Activated CD4-positive, CD25-positive, alpha-beta regulatory T cell (primary cell): Measurements from ENCODE around the gene CD8B2.
"Not testable (repeated sequence)": the region's sequence is repeated elsewhere in the genome, so short reads cannot be mapped to it uniquely, and the experiment has no call there.

Source experiments
- DNase-seq, 4 experiments: peaks; one replicate each; lab custom pipeline; 2025; lab: John Stamatoyannopoulos, UW

Gene CD8B2

DNA sequence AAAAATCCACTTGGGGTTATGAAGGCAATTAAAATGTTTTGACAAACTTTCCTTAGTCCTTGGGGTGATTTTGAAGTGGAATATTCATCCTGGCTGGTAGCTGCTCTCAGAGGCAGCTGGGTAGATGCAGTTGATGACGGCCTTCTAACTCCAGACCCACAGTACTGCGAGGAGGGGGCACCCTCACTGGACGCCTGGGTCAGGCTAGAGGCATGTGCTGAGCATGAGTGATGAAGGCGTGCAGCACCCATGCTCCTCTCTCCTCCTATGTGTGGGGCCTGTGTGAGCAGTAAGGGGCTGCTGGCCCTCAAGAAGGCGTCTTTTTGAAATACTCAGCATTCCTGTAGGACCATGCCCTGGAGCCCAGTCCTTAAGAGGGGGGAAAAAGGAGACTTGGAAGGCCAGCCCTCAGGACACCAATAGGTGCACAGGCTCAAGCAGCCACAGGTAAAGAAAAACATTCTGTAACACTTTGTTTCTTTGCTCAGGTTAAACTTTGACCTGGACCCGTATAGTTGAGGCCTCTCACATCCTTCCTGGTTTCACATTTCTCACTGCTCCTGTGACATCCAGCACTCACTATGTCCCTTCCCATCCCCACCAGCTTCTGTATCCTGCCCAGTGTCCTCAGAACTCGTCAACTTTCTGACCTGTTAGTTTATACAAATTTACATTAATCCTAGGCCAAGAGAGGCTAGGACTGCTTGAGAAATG, 64.4 kb downstream of the CD8B2 start:
- DNase-seq = no peak

DNA sequence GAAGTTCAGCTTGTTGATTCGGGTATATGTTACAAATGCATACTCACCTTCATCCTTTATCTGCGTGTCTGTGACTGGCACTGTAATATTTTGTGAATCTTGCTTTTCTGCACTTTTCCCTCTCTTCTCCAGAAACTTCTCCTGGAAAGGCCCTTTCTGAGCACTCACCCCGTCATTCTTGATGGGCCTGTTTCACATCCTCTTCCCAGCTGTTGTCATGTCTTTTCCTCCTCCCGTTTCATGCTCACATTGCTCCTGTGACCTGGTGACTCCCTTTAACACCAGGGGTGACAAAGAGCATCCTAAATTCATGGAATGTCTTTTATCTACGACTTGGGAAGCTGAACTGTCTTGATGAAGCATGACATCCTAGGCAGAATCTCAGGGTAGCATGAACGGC, 65.8 kb downstream of the CD8B2 start:
- DNase-seq = no peak

DNA sequence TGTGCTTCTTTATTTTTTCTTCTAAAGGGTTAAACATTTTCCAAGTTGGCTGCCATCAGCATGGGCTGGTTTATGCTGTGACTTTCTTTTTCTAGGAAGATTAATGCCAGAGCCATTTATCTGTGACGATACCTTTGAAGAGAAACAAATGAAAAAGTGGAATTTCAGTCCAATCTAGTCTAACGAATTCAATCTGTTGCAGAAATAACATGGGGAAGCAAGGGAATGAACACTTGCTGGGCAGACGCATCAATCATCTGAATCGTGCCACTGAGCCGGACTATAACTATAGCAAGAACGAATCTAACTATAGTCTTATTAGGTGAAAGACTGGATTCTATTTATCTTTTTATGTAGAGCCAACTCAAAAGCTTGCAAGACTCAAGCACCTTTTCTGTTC, 66.2 kb downstream of the CD8B2 start:
- no peak for DNase-seq

DNA sequence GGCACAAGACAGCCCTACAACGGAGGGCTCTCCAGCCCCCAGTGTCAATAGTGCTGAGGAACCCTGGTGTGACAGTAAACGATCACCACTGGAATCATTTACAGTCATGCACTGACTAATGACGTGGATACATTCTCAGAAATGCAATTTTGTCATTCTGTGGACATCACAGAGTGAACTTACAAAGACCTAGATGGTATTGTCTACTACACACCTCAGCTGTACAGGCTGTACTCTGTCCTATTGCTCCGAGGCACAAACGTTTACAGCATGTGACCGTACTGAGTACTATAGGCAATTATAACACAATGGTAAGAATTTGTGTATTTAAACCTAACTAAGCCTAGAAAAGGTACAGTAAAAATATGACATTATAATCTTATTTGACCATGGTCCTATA, 67.2 kb downstream of the CD8B2 start:
- DNase-seq = no peak

DNA sequence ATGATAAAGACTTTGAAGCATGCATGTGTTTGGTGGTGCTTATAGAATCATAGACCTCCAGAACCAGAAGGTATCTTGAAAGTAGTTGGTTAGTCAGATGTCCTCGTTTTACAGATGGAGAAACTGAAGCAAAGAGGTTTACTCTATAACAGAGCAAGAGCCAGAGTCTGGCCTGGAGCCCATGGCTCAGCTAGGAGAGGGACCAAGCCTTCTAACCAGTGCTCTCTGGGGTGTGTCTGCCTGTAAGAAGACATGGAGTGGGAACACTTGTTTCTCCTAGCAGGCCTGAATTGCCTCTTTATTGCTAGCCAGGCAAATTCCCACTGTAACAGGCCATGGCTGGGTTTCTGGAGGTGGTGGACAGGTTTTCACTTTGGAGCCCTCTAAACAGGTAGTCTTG, 67.9 kb downstream of the CD8B2 start:
- no peak for DNase-seq

DNA sequence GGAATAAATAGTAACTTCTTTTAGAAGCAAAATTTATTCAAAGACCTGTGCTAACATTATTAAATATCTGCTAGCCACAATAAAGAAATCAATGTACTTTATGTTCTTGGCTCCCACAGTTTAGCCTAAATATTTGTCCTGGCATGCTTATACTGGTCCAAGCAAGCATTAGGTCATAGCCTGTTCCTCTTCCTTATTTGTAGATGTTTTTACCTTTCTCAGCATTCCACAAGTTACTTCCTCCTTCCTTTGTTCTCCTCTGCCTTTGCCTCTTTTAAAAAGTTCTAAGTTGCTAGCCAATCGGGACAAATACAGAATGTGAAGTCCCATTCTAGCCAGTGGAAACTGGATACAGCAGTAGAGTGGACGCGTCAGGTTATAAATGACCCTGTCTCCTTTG, 72.6 kb downstream of the CD8B2 start:
- not testable (repeated sequence) for DNase-seq

DNA sequence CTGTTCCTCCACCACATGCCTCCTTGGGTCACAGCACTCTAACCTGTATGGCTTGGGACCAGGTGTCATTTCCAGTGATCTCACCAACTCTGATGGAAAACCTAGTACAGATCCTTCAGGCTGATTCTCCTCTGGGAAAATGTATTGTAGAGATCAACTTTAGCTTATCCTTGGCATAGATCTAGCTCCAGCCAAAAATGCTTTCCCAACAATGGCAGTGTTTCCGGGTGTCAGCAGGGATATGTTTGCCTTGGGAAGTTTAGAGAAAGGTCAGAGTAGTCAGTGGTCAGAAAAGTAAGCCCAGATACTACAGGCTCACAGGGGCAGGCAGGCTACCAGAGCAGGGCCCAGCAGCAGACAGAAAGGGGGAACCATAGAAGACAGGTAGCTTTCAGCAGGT, 73.6 kb downstream of the CD8B2 start:
- DNase-seq = no peak

DNA sequence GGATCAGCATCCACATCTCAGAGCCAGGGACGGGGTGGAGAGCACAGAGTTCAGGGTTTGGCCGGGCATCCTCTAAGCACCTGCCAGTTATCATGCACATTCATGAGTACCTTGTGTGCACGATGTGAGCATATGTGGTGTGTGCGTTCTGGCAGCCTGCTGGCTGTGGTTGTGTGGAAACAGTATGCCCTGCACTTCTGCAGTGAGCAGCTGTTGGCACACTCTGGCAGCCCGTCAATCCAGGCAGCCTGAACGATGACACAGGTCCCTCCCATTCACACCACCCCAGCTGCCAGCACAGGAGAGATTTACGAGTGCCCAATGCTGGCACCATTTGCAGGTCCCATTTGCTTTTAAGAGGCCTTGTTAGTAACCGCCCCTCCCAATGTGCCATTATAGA, 74.2 kb downstream of the CD8B2 start:
- DNase-seq = no peak

DNA sequence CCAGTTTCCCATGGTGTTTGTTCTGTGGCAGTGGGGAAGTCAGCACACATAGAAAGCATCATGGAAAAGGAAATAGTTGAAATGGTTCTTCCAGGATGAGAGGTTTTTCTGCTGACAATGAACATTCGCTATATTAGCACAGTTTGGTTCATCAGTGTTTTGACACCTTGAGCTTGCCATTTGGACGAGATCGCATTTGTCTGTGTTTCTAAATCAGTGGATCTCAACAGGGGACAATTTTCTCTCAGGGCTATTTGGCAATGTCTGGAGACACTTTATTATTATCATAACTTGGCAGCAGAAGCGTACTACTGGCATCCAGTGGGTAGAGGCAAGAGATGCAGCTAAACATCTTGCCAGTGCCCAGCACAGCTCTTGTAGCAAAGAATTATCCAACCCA, 74.6 kb downstream of the CD8B2 start:
- DNase-seq = no peak

DNA sequence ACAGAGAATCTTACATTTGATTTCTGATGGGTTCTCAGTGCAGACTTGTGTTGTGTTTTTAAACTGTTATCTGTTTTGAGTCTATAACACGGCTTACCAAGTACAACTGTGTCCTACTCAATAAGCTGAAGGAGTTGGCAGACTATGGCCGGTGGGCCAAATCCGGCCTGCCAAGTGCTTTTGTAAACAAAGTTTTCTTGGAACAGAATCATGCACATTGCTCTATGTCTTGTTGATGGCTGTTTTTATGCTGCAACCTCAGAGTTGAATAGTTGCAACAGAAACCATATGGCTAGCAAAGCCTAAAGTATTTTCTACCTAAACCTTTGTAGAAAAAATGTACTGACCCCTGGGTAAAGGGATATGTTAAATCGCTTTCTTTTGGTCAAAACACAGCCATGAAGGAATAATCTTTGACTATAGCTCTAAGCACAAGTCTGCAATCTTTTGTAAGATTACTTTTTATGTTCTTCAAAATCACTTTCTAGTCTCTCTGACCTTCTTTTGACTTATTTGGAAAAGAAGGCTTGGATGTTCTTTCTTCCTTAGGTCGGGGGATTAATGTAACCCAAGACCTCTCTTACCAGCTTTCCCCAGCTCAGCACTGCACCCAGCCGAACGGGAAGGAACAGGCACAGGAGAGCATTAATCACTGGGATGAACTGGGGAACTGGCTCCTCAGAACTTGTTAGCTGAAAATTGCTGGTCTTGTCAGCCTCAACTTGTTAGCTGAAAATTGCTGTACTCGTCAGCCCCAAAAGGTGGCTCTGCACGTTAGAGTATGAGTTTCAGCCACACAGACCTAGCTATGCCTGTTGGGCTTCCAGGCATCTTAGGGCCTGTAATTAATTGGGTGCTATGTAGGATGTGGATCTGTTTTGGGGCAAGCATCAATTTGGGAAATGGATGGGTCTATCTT, 75.4 kb downstream of the CD8B2 start:
- no peak for DNase-seq

DNA sequence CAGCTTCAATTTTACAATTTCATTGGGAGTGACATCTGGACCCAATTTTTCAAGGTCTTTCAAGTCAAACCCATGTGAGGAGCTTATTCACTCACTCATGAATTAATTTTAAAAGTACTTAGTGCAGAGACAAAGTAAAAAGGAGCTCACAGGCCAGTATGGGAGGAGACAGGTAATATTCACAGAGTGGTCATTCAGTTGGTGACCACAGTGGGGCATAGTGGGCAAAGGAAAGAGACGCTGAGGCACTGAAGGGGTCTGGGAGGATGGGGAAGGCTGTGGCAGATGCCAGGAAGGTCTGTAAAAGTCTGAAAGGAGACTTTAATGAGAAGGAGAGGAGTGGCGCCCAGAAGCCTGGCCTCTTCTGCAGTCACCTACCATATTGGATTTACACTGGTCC, 76.0 kb downstream of the CD8B2 start:
- DNase-seq = no peak

DNA sequence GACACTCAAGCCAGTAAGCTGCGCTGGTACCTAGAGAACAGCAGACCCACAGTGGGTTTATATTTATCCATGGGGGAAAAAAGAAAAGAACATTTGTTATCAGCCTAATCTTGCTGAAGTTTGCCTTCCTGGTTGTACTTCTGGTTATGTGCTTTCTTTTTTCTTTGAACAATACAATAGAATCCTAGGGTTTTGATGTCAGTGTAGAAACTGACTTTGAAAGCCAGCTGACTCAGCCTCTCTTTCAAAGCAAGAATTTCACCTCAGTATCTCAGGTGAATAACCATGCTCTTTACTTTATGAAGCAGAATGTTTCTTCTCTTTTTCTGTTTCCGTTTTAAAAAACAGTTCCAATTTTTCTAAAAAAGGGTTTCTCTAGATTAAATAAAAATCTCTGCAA, 78.4 kb downstream of the CD8B2 start:
- DNase-seq = no peak

DNA sequence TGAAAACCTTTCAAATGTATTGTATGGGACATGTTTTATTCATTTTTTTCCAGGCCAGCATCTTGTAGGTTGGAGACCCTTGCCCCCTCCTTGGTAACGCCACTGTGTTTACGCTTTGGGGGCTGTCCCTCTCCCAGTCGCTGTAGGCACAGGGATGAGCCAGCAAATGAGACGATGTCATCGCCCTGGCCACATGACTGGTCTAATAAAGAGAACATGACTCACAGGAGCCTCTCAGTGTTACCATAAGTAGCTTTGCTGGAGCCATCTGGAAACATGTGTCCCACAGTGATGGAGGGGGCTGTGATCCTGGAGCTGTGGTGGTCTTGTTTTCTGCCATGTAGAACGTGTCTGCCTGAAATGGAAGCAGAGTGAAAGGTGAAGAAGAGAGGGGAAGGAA, 78.9 kb downstream of the CD8B2 start:
- no peak for DNase-seq

DNA sequence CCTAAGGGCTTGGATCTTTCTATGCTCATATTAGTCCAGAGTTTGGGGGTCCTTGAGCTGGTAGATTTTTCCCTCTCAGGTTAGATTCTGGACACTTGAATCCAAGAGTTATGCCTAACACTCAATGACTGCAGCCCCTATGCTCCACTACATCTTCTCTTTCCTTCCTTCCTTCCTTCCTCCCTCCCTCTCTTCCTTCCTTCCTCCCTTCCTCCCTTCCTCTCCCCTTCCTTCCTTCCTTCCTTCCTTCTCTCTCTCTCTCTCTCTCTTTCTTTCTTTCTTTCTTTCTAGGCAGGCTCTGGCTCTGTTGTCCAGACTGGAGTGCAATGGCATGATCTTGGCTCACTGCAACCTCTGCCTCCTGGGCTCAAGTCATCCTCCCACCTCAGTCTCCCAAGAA, 79.3 kb downstream of the CD8B2 start:
- not testable (repeated sequence) for DNase-seq

DNA sequence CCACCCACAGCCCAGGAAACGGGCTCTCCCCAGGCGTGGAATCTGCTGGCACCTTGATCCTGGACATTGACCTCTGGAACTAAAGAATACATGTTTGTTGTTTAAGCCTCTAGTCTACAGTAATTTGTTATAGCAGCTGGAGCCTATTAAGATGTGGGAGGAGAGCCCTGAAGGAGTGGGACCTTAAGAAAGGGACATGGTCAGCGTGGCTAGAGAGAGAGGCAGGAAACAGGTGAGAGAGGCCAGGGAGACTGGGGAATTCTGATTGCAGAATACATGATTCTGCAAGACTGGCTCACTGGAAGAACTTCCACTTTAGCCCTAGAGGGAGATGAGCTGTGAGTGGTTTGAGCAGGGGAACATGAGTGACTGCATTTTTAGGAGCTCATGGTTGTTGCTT, 83.2 kb downstream of the CD8B2 start:
- DNase-seq = no peak
